Measurements from ENCODE around the gene ODC1. TPM values are rescaled to one million over a fixed set of nuclear protein-coding genes. Genes with fewer than 3 reads are reported as not detected.
"Not testable (repeated sequence)": the region's sequence is repeated elsewhere in the genome, so short reads cannot be mapped to it uniquely, and the experiment has no call there.

ODC1 gene
- total RNA-seq, 4 donors from 2014 or later = 105 to 142 (median 121) TPM

DNA sequence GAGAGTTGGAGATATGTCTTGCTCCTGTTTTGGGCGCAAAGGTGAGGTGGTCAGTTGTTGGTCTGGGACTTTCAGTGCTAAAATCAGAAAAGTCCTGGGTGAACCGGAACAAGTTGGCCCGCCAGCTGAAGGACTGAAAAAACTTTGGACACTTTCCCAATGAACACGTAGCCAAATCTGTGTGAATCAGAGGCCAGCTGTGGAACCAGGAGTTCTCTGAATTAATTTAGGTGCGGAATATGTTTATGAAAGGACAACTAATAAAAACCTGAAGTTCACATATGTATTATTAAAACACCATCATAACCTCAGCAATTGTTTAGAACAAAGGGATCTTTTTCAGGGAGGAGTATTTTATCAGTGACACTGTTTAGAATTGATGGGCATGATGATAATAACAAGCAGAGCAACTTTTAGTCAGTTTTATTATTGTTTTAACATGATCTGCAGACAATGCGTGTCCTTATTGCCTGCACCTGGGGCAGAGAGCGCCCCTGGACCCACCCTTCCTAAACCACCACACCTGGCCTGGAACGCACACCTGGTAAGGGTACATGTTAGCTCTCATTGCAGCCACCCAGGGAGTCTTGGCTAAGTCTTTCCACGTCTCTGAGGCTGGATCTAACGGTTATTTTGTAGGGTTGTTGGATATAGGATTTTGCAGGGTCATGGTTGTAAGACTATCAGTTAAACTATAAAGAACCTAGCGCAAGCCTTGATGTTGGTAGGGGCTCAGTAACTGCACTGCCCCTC lies 9.9 kb upstream of the ODC1 start:
- intact Hi-C loops (cut with DNase I) = no loop called here
- 45% methylated on average over 11 of the region's 11 CpGs for WGBS
- DNase-seq (ENCODE audit: extremely low spot score) = no peak

DNA sequence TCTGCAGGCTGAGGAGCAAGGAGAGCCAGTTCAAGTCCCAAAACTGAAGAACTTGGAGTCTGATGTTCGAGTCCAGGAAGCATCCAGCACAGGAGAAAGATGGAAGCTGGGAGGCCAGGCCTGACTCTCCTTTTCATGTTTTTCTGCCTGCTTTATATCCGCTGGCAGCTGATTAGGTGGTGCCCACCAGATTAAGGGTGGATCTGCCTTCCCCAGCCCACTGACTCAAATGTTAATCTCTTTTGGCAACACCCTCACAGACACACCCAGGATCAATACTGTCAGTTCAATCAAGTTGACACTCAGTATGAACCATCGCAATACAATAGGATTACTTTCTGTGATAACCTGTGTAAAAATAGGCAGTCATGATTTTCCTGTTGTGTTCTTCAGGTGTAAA lies 9.1 kb upstream of the ODC1 start:
- DNase-seq (ENCODE audit: extremely low spot score); H3K9me3 ChIP-seq; H3K36me3 ChIP-seq; H3K27ac ChIP-seq (replicated peaks in 1 of 4); intact Hi-C loops (cut with DNase I); H3K27me3 ChIP-seq; H3K4me3 ChIP-seq: not testable (repeated sequence)
- WGBS = 91% methylated on average over 3 of the region's 3 CpGs
- H3K4me1 ChIP-seq = peaks cover 17 to 38% (median 37%) of the 10 kb centered on the region in 4 donors

More for the DNA sequence above, 9.9 kb upstream of the ODC1 start:
- Histone ChIP-seq H3K9me3 (no peaks in the 10 kb centered on the region), H3K4me1 (peaks cover 14 to 33% (median 32%) of the 10 kb centered on the region in 4 donors), H3K27me3 (no peaks in the 10 kb centered on the region), H3K4me3 (no peak overlapping the region), H3K27ac (replicated peaks in 1 of 4) (peak overlapping the region in 3 of 4 donors; percentile 1 to 58 (median 12)), H3K36me3 (no peaks in the 10 kb centered on the region)
- TF ChIP-seq POLR2AphosphoS5 (IDR thresholded peaks at IDR 0.05) (peak; percentile 18 to 45), POLR2A (IDR thresholded peaks at IDR 0.05; ENCODE audit: low read depth) (no peak), EP300 (IDR thresholded peaks at IDR 0.05) (no peak)
- TF ChIP-seq, protein P1, sequence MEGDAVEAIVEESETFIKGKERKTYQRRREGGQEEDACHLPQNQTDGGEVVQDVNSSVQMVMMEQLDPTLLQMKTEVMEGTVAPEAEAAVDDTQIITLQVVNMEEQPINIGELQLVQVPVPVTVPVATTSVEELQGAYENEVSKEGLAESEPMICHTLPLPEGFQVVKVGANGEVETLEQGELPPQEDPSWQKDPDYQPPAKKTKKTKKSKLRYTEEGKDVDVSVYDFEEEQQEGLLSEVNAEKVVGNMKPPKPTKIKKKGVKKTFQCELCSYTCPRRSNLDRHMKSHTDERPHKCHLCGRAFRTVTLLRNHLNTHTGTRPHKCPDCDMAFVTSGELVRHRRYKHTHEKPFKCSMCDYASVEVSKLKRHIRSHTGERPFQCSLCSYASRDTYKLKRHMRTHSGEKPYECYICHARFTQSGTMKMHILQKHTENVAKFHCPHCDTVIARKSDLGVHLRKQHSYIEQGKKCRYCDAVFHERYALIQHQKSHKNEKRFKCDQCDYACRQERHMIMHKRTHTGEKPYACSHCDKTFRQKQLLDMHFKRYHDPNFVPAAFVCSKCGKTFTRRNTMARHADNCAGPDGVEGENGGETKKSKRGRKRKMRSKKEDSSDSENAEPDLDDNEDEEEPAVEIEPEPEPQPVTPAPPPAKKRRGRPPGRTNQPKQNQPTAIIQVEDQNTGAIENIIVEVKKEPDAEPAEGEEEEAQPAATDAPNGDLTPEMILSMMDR (IDR thresholded peaks at IDR 0.05) = no peak

DNA sequence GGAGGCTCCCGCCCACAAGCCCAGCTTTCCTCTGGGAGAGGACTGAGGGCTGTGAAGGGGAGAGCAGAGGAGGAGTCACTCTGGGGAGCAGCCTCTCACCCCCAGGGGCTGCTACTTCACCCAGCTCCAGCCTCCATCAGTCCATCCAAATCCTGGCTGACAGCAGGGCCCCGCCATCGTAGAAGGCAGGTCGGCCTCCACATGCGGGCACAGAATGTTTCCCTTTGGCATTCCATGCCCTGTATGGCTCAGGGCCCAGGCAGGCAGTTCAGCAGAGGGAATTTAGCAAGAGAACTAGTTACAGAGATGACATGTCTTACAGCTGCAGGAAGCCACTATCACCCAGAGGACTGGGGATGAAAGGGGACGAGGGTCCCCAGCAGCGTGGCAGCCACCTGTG lies 6.4 kb upstream of the ODC1 start:
- WGBS = 75% methylated on average over 7 of the region's 7 CpGs
- Histone ChIP-seq H3K4me3 (no peak overlapping the region), H3K27me3 (no peaks in the 10 kb centered on the region), H3K27ac (replicated peaks in 1 of 4) (peak overlapping the region; percentile 71 to 79 (median 76)), H3K9me3 (no peaks in the 10 kb centered on the region), H3K4me1 (peaks cover 20 to 54% (median 49%) of the 10 kb centered on the region in 4 donors), H3K36me3 (no peaks in the 10 kb centered on the region)
- TF ChIP-seq POLR2A (IDR thresholded peaks at IDR 0.05; ENCODE audit: low read depth) (no peak), EP300 (IDR thresholded peaks at IDR 0.05) (peak; percentile 34), POLR2AphosphoS5 (IDR thresholded peaks at IDR 0.05) (peak; percentile 46 to 59)
- TF ChIP-seq, protein P1 (IDR thresholded peaks at IDR 0.05) = no peak
- DNase-seq (ENCODE audit: extremely low spot score) = no peak
- intact Hi-C loops (cut with DNase I) = no loop called here

DNA sequence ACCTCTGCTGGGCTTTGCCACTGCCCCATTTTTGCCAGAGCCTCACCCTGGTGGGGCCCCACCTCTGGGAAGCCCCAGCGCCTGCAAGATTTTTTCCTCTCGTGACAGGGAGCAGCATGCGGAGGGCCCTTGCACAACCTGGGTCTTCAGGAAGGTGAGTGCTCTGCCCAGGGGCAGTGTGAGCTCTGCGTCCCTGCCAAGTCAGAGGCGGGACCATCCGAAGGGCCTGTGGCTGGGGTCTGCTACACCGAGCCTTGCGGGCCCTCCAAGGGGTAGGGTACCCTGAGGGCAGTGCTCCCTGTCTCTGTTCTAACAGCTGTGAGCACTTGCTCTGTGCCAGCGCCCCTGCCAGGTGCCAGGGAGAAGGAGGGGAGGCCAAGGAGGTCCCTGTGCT lies 5.8 kb upstream of the ODC1 start:
- WGBS = 93% methylated on average over 9 of the region's 9 CpGs
- Histone ChIP-seq H3K27me3 (no peaks in the 10 kb centered on the region), H3K27ac (replicated peaks in 1 of 4) (peak overlapping the region; percentile 71 to 79 (median 76)), H3K9me3 (no peaks in the 10 kb centered on the region), H3K4me1 (peaks cover 25 to 60% (median 55%) of the 10 kb centered on the region in 4 donors), H3K4me3 (no peak overlapping the region), H3K36me3 (no peaks in the 10 kb centered on the region)
- no peak for DNase-seq (ENCODE audit: extremely low spot score)
- no peak for TF ChIP-seq EP300 (IDR thresholded peaks at IDR 0.05)
- TF ChIP-seq, protein P1 (IDR thresholded peaks at IDR 0.05) = no peak
- no peak for TF ChIP-seq POLR2AphosphoS5 (IDR thresholded peaks at IDR 0.05)
- no peak for TF ChIP-seq POLR2A (IDR thresholded peaks at IDR 0.05; ENCODE audit: low read depth)
- intact Hi-C loops (cut with DNase I) = no loop called here

DNA sequence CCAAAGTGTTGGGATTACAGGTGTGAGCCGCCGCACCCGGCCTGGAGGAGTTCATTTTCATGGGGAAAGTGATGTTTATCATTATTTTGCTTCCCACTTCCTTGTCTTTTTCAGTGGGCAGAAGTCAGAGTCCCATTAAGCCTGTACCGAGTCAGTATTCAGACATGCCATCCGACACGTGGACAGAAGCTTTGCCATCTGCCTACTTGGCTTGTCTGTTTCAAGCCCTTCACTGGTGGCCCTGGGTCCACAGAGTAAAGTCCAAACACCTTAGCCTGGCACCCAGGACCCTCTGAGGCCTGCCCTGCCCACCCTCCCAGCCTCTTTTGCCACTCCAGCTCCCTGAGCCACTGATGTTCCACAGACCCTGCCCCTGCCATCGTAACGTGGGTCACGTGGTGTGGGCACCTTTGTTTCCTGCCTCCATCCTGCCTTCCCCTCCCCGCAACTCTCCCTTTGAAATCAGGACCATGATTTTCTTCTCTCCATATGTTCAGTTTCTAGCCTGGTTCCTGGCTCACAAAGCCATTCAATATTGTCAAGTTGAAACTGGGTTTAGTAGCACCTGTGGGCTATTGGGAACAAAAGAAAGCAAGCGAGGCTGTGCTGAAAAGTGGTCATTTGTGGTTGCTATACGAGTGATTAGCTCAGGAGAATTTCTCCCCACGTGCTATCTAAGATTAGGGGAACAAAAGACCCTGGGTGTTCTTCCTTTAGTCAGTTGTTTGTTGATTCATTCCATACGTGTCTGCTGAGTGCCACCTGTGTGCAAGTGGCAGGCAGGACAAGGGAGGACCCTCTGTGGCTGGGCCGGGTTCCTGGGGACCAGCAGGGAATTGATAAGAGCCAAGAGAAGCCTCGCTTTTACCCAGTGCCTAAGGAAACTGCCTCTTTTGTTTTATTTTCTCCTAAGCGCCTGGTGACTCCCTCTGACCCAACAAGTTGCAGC lies 5.1 kb upstream of the ODC1 start:
- intact Hi-C loops (cut with DNase I) = no loop called here
- no peak for TF ChIP-seq EP300 (IDR thresholded peaks at IDR 0.05)
- TF ChIP-seq POLR2AphosphoS5 (IDR thresholded peaks at IDR 0.05) = no peak
- TF ChIP-seq POLR2A (IDR thresholded peaks at IDR 0.05; ENCODE audit: low read depth) = no peak
- TF ChIP-seq, protein P1 (IDR thresholded peaks at IDR 0.05) = no peak
- 89% methylated on average over 17 of the region's 17 CpGs for WGBS
- Histone ChIP-seq H3K4me1 (peaks cover 28 to 60% (median 56%) of the 10 kb centered on the region in 4 donors), H3K27ac (replicated peaks in 1 of 4) (peak overlapping the region; percentile 71 to 79 (median 76)), H3K36me3 (no peaks in the 10 kb centered on the region), H3K27me3 (no peaks in the 10 kb centered on the region), H3K9me3 (no peaks in the 10 kb centered on the region), H3K4me3 (no peak overlapping the region)
- no peak for DNase-seq (ENCODE audit: extremely low spot score)

All from esophagus muscularis mucosa (tissue), 4 donors.